Activated naive CD4-positive, alpha-beta T cell treated with anti-CD3 and anti-CD28 coated beads, Interleukin-2, amount 10 ng/mL, durations not matched to agents 7 days and 5 days (primary cell): Measurements from ENCODE around the gene HLA-DOA.

Experiments used
- CTCF ChIA-PET: fragments of 350-600 bp; sonication (Branson Sonifier 250); formaldehyde crosslinking; loops from one replicate; lab custom pipeline; 2021; ENCODE audit warnings: antibody characterized with exemption; lab: Charles Lee
- DNase-seq: peaks from one replicate; pipeline ENCODE4 v3.0.0-alpha.2; 2020
- H3K27ac Mint-ChIP-seq: one replicate; pipeline ENCODE4 v1.8.0; 2021; ENCODE audit warnings: mild to moderate bottlenecking, moderate library complexity, mixed read lengths
- H3K27me3 Mint-ChIP-seq: one replicate; pipeline ENCODE4 v1.8.0; 2021; ENCODE audit warnings: mild to moderate bottlenecking, mixed read lengths
- H3K36me3 Mint-ChIP-seq: one replicate; pipeline ENCODE4 v1.8.0; 2021; ENCODE audit warnings: mixed read lengths
- H3K4me1 Mint-ChIP-seq: one replicate; pipeline ENCODE4 v1.8.0; 2021; ENCODE audit warnings: mixed read lengths
- H3K4me3 Mint-ChIP-seq: one replicate; pipeline ENCODE4 v1.8.0; 2021; ENCODE audit warnings: mild to moderate bottlenecking, moderate library complexity, mixed read lengths
- H3K9me3 Mint-ChIP-seq: one replicate; pipeline ENCODE4 v1.8.0; 2021; ENCODE audit warnings: mixed read lengths

The HLA-DOA gene

DNA sequence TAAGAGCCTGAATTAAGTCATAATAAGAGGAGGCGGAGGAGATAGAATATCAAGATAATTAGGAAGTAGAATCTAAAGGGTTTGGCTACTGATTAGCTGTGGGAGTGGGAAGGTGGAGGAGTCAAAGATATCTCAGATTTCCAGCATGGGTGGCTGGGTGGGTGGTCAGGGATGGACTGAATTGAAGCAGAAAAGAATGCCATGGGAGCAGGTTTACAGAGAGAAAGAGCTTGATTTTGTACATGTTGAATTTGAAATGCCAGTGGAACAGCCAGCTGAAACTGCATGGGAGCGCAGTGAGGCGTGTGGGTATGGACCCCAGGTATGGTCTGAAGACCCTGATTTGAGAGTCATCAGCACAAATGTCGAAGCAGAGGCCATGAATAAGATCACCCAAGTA lies 55.1 kb downstream of the HLA-DOA start:
- H3K4me1 Mint-ChIP-seq: peaks cover 50% of the 10 kb centered on the region
- no peak overlapping the region for H3K27ac Mint-ChIP-seq
- DNase-seq: no peak
- H3K36me3 Mint-ChIP-seq: no peaks in the 10 kb centered on the region
- no peak overlapping the region for H3K4me3 Mint-ChIP-seq
- CTCF ChIA-PET: interaction anchor here (0.8 to 8.5 kb wide), 17 partner anchors 12 to 126 kb away, joined by 3 to 240 read pairs (median 8); partner anchors contain the start of genes BRD2 and HLA-DMB
- H3K27me3 Mint-ChIP-seq: no peaks in the 10 kb centered on the region
- H3K9me3 Mint-ChIP-seq: no peaks in the 10 kb centered on the region
